ENCODE measurements around the gene KCP. TPM values are rescaled to one million over a fixed set of nuclear protein-coding genes. Genes with fewer than 3 reads are reported as not detected.
"Not testable (repeated sequence)": the region's sequence is repeated elsewhere in the genome, so short reads cannot be mapped to it uniquely, and the experiment has no call there.

Gene KCP
- total RNA-seq, 1 experiment from 2014 or later = 2.7 TPM

GRCh38 chr7:128945668-128946366, 35.3 kb upstream of the KCP start:
- CTCF ChIA-PET = interaction anchor here (1.0 to 2.9 kb wide), 3 partner anchors 9 to 36 kb away, joined by 3 to 64 read pairs (median 29); partner anchors contain the start of genes IRF5 and KCP
- H3K27ac Mint-ChIP-seq = no peak overlapping the region
- no peak overlapping the region for H3K4me3 Mint-ChIP-seq
- no peak for TF ChIP-seq FOXK1 (CRISPR knock-in tag; IDR thresholded peaks at IDR 0.05)
- H3K4me1 Mint-ChIP-seq = 0 out of 2 replicates have a peak, but pooled peaks cover 3% of the 10 kb centered on the region
- H3K27me3 Mint-ChIP-seq (ENCODE audit: low read depth) = peaks cover 4% of the 10 kb centered on the region
- no peaks in the 10 kb centered on the region for H3K36me3 Mint-ChIP-seq
- ATAC-seq (no peak), DNase-seq (ENCODE audit: low spot score) (no peak)
- H3K9me3 Mint-ChIP-seq = no peaks in the 10 kb centered on the region
- POLR2A ChIA-PET = no interaction called here

GRCh38 chr7:128944487-128945236, 34.2 kb upstream of the KCP start:
- Mint-ChIP-seq H3K4me3 (no peak overlapping the region), H3K9me3 (no peaks in the 10 kb centered on the region), H3K27ac (no peak overlapping the region), H3K4me1 (0 out of 2 replicates have a peak, but pooled peaks cover 3% of the 10 kb centered on the region), H3K27me3 (ENCODE audit: low read depth) (peaks cover 16% of the 10 kb centered on the region), H3K36me3 (no peaks in the 10 kb centered on the region)
- ChIA-PET POLR2A (no interaction called here), CTCF (interaction anchor here (1.1 kb wide), 1 partner anchor 61 kb away, joined by 6 read pairs; no protein-coding TSS in a partner anchor)
- TF ChIP-seq AFF4 (CRISPR knock-in tag; IDR thresholded peaks at IDR 0.05; ENCODE audit: borderline replicate concordance) (no peak), MAX (CRISPR knock-in tag; IDR thresholded peaks at IDR 0.05) (no peak), GABPB1 (CRISPR knock-in tag; IDR thresholded peaks at IDR 0.05) (no peak), JAZF1 (CRISPR knock-in tag; IDR thresholded peaks at IDR 0.05) (no peak), ZNF512 (CRISPR knock-in tag; IDR thresholded peaks at IDR 0.05; ENCODE audit: borderline replicate concordance) (no peak), NR2C2 (CRISPR knock-in tag; IDR thresholded peaks at IDR 0.05) (no peak), AR (CRISPR knock-in tag; IDR thresholded peaks at IDR 0.05) (no peak), TP53 (CRISPR knock-in tag; IDR thresholded peaks at IDR 0.05) (no peak), CDX4 (CRISPR knock-in tag; IDR thresholded peaks at IDR 0.05; ENCODE audit: borderline replicate concordance) (no peak), NFYB (CRISPR knock-in tag; conservative IDR thresholded peaks at IDR 0.05; ENCODE audit: low read depth) (no peak)
- DNase-seq (ENCODE audit: low spot score) (no peak), ATAC-seq (no peak)

- not testable (repeated sequence) for ATAC-seq; H3K4me3 Mint-ChIP-seq; H3K4me1 Mint-ChIP-seq; H3K36me3 Mint-ChIP-seq; H3K9me3 Mint-ChIP-seq; H3K27ac Mint-ChIP-seq; DNase-seq (ENCODE audit: low spot score)
- POLR2A ChIA-PET = interaction anchor here (0.7 kb wide), 1 partner anchor 266 kb away, joined by 3 read pairs; no protein-coding TSS in a partner anchor
- CTCF ChIA-PET = interaction anchor here (0.6 to 0.9 kb wide), 5 partner anchors 18 to 60 kb away, joined by 3 to 4 read pairs (median 3); no protein-coding TSS in a partner anchor
- H3K27me3 Mint-ChIP-seq (ENCODE audit: low read depth) = peaks cover 30% of the 10 kb centered on the region
These were observed 32.7 kb upstream of the KCP start for GRCh38 chr7:128943251-128943650.
